AG04450 (cell line): ENCODE data around the gene EXOC6B. TPM values are rescaled to one million over a fixed set of nuclear protein-coding genes. Genes with fewer than 3 reads are reported as not detected.

Experiments
- CTCF ChIA-PET: fragments of 300-600, 350-600 bp; formaldehyde crosslinking; extraction: SDS; loops from one replicate; lab custom pipeline; 2022; ENCODE audit warnings: antibody characterized with exemption, inconsistent platforms; lab: Charles Lee
- POLR2A ChIA-PET: fragments of 350-600 bp; formaldehyde crosslinking; extraction: SDS; loops from one replicate; lab custom pipeline; 2021; ENCODE audit warnings: antibody characterized with exemption, inconsistent platforms; lab: Yijun Ruan, JAX
- DNase-seq: peaks from one replicate; pipeline ENCODE4 v3.0.0-alpha.2; 2011; ENCODE audit warnings: low read depth, low spot score
- H3K27ac ChIP-seq: one replicate; pipeline ENCODE4 v1.5.1; 2012; ENCODE audit warnings: low read depth, low read length, control low read depth
- H3K27me3 ChIP-seq: one replicate; pipeline ENCODE4 v1.6.0; 2012; ENCODE audit warnings: low read length; ENCODE audit not compliant: control insufficient read depth, insufficient read depth
- H3K4me3 ChIP-seq: 2 replicates; pipeline ENCODE4 v1.5.1; 2011; ENCODE audit warnings: mild to moderate bottlenecking, low read depth, low read length, control low read depth
- H3K9me3 ChIP-seq: 2 replicates; pipeline ENCODE4 v1.5.1; 2012; ENCODE audit warnings: low read length; ENCODE audit not compliant: control insufficient read depth, insufficient read depth
- CTCF ChIP-seq: IDR thresholded peaks from 2 replicates; pipeline ENCODE4 v1.5.1; 2011; ENCODE audit warnings: low read depth, low read length, control low read depth, inconsistent platforms
- polyA plus RNA-seq: library from polyadenylated mRNA; depleted of rRNA; stranded (reverse); fragments of >200 nt; gene quantifications from 2 replicates; pipeline ENCODE4 v1.2.3, GENCODE V29; 2011

Gene EXOC6B
- polyA plus RNA-seq, 1 experiment = 28.7 TPM

- Histone ChIP-seq H3K27ac (no peak overlapping the region), H3K9me3 (no peaks in the 10 kb centered on the region), H3K27me3 (no peaks in the 10 kb centered on the region), H3K4me3 (no peak overlapping the region)
- ChIA-PET CTCF (no interaction called here), POLR2A (no interaction called here)
- DNase-seq = no peak
- TF ChIP-seq CTCF = no peak
These were observed 250.9 kb downstream of the EXOC6B start for GRCh38 chr2:72574886-72575285.

- POLR2A ChIA-PET = no interaction called here
- DNase-seq = no peak
- no peak overlapping the region for H3K4me3 ChIP-seq
- no peaks in the 10 kb centered on the region for H3K9me3 ChIP-seq
- no peak overlapping the region for H3K27ac ChIP-seq
- TF ChIP-seq CTCF = no peak
- no peaks in the 10 kb centered on the region for H3K27me3 ChIP-seq
- CTCF ChIA-PET = interaction anchor here (1.1 kb wide), 1 partner anchor 1027 kb away, joined by 3 read pairs; no protein-coding TSS in a partner anchor
These were observed 252.6 kb downstream of the EXOC6B start for GRCh38 chr2:72573232-72573631.

DNA sequence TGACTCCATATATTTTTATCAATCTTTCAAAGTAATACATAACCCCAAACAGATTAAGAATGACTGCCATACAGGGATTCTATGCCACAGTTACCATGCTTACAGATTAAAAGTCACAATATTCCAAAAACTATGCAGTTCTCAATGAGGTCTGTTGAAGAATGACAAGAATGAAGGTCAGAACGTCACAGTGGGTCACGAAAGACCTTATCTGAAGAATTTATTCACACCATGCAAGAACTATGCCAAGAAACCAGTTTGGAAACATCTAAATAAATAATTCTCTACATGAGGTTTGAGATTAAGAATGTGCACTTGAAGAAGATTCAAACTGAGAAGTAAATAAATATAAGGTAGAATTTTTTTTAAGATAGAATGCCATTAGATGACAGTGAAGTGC lies 253.3 kb downstream of the EXOC6B start:
- DNase-seq = no peak
- ChIA-PET POLR2A (no interaction called here), CTCF (interaction anchor here (1.7 kb wide), 1 partner anchor 422 kb away, joined by 4 read pairs; no protein-coding TSS in a partner anchor)
- no peak for TF ChIP-seq CTCF
- no peaks in the 10 kb centered on the region for H3K27me3 ChIP-seq
- no peak overlapping the region for H3K27ac ChIP-seq
- H3K4me3 ChIP-seq = no peak overlapping the region
- H3K9me3 ChIP-seq = no peaks in the 10 kb centered on the region

DNA sequence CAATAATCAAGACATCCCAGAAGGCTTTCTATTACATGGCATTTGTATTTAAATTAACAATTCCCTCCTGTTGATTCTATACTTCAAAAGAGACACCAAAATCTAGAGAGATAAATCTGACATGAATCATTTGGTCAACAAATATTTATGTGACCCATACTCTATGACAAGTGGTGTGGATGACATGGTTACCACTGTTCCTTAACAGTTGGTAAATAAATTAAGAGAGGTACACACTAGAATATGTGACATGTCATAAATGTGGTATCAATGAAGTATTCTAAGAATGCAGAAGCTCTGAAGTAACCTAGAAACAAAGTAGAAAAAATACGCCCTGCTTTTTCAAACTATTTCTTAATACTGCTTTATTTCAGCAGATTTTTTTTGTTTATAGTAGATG lies 255.4 kb downstream of the EXOC6B start:
- no peaks in the 10 kb centered on the region for H3K27me3 ChIP-seq
- no peaks in the 10 kb centered on the region for H3K9me3 ChIP-seq
- CTCF ChIA-PET = no interaction called here
- DNase-seq = no peak
- H3K4me3 ChIP-seq = no peak overlapping the region
- H3K27ac ChIP-seq = no peak overlapping the region
- POLR2A ChIA-PET = no interaction called here
- no peak for TF ChIP-seq CTCF

DNA sequence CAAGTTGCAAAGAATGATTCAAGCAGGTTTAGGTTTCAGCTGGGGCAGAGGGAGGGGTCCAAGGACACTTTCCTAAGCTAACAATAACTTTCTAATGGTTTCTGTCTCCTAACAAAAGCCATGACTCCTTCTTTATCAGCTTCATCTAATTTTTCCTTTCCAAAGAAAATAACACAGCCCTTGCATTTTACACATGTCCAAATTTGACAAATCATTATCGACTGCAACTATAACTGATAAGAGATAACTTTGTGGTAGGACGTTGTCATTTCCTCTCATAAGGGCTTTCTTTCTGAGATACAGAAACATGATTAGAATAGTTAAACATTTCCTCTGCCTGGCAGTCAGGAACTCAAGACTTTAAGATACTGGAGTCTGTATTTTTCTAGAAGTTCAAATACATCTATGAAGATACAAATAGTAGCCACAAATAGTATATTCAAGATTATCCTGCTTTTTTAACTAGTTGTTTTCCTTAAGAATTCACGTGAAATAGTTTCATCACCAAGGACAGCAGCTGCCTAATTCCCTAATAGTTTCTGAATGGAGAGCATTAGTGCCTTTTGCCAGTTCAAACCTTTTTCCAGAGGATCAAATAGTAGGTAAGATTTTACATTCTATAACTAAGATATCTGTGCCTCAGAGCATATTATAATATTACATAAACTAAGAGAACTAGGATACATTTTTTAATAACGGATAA lies 263.2 kb downstream of the EXOC6B start:
- Histone ChIP-seq H3K9me3 (no peaks in the 10 kb centered on the region), H3K4me3 (no peak overlapping the region), H3K27me3 (no peaks in the 10 kb centered on the region), H3K27ac (no peak overlapping the region)
- no peak for DNase-seq
- POLR2A ChIA-PET = no interaction called here
- TF ChIP-seq CTCF = no peak
- CTCF ChIA-PET = interaction anchor here (1.3 to 2.1 kb wide), 4 partner anchors 17 to 412 kb away, joined by 4 to 8 read pairs (median 5); no protein-coding TSS in a partner anchor
